Measurements from ENCODE around the gene INTS1.

The INTS1 gene

GRCh38 chr7:1505731-1506550 lies 1.8 kb upstream of the INTS1 start:
- DNase-seq, result peak; percentile 51

- peak; percentile 34 for DNase-seq
These were observed 799 bp downstream of the INTS1 start for GRCh38 chr7:1503390-1503789.

- no peak for DNase-seq
These were observed 1.3 kb downstream of the INTS1 start for GRCh38 chr7:1502845-1503244.

GRCh38 chr7:1501487-1502270 lies 2.5 kb downstream of the INTS1 start:
- DNase-seq, result no peak

- no peak for DNase-seq
These were observed 4.0 kb downstream of the INTS1 start for GRCh38 chr7:1500064-1500807.

GRCh38 chr7:1499367-1500029 lies 4.7 kb downstream of the INTS1 start:
- DNase-seq, result no peak

GRCh38 chr7:1498370-1499305 lies 5.6 kb downstream of the INTS1 start:
- no peak for DNase-seq

GRCh38 chr7:1497293-1497927 lies 6.8 kb downstream of the INTS1 start:
- DNase-seq, result no peak

- no peak for DNase-seq
These were observed 7.5 kb downstream of the INTS1 start for GRCh38 chr7:1496531-1497292.

- no peak for DNase-seq
These were observed 8.5 kb downstream of the INTS1 start for GRCh38 chr7:1495564-1496242.

- DNase-seq, result no peak
These were observed 9.2 kb downstream of the INTS1 start for GRCh38 chr7:1494866-1495563.

- no peak for DNase-seq
These were observed 9.7 kb downstream of the INTS1 start for GRCh38 chr7:1494447-1494846.

GRCh38 chr7:1493571-1493970 lies 10.6 kb downstream of the INTS1 start:
- DNase-seq, result no peak

GRCh38 chr7:1493129-1493528 lies 11.1 kb downstream of the INTS1 start:
- DNase-seq, result no peak

GRCh38 chr7:1492640-1493039 lies 11.5 kb downstream of the INTS1 start:
- no peak for DNase-seq

GRCh38 chr7:1492221-1492620 lies 12.0 kb downstream of the INTS1 start:
- no peak for DNase-seq

GRCh38 chr7:1490837-1491236 lies 13.4 kb downstream of the INTS1 start:
- DNase-seq, result no peak

GRCh38 chr7:1489336-1489735 lies 14.9 kb downstream of the INTS1 start:
- DNase-seq, result no peak

GRCh38 chr7:1488016-1488415 lies 16.2 kb downstream of the INTS1 start:
- DNase-seq, result no peak

Data from hematopoietic multipotent progenitor cell treated with erythropoietin and hydrocortisone succinate and interleukin-3 and kit ligand, for 6 days (in vitro differentiated cells).